ENCODE results near the gene NUCB1.

DNA sequence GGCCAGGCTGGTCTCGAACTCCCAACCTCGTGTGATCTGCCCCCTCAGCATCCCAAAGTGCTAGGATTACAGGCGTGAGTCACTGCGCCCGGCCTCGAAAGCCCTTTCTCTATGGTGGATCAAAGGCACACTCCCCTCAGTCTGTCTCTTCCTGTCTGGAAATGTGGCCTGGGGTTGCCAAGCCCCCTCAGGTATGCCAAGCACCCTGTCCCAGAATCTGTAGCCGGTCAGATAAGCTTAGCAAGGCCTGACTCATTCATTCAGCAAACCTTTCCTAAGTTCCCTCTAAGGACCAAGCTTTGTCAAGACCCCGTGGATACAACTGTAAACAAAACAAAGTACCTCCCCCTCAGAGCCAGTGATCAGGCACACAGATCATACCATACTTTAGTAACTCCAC, 14.1 kb downstream of the NUCB1 start:
- TF ChIP-seq, protein P1, sequence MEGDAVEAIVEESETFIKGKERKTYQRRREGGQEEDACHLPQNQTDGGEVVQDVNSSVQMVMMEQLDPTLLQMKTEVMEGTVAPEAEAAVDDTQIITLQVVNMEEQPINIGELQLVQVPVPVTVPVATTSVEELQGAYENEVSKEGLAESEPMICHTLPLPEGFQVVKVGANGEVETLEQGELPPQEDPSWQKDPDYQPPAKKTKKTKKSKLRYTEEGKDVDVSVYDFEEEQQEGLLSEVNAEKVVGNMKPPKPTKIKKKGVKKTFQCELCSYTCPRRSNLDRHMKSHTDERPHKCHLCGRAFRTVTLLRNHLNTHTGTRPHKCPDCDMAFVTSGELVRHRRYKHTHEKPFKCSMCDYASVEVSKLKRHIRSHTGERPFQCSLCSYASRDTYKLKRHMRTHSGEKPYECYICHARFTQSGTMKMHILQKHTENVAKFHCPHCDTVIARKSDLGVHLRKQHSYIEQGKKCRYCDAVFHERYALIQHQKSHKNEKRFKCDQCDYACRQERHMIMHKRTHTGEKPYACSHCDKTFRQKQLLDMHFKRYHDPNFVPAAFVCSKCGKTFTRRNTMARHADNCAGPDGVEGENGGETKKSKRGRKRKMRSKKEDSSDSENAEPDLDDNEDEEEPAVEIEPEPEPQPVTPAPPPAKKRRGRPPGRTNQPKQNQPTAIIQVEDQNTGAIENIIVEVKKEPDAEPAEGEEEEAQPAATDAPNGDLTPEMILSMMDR (IDR thresholded peaks at IDR 0.05 in 8 of 11, conservative IDR thresholded peaks at IDR 0.05 in 3 of 11): no peak
- TF ChIP-seq POLR2A (IDR thresholded peaks at IDR 0.05): no peak

All from spleen (tissue), 7 donors.